ENCODE data around the gene USP2. TPM values are rescaled to one million over a fixed set of nuclear protein-coding genes. Genes with fewer than 3 reads are reported as not detected.

The USP2 gene
- total RNA-seq, 2 experiments from 2014 or later, result 0.48 to 0.53 TPM

- Mint-ChIP-seq H3K4me1 (peaks cover 18% of the 10 kb centered on the region), H3K27me3 (peaks cover 2% of the 10 kb centered on the region), H3K4me3 (no peak overlapping the region), H3K36me3 (ENCODE audit: low read depth) (no peaks in the 10 kb centered on the region), H3K27ac (no peak overlapping the region), H3K9me3 (no peaks in the 10 kb centered on the region)
- DNase-seq, result no peak
- CTCF ChIA-PET, result interaction anchor here (0.5 to 11.3 kb wide), 5 partner anchors 8 to 34 kb away, joined by 3 to 115 read pairs (median 8); partner anchors contain the start of gene USP2
- POLR2A ChIA-PET, result no interaction called here
Measured at GRCh38 chr11:119372260-119373058, 9.0 kb downstream of the USP2 start.

GRCh38 chr11:119371778-119372182 lies 9.7 kb downstream of the USP2 start:
- H3K27ac Mint-ChIP-seq, result no peak overlapping the region
- H3K36me3 Mint-ChIP-seq (ENCODE audit: low read depth), result no peaks in the 10 kb centered on the region
- peaks cover 7% of the 10 kb centered on the region for H3K27me3 Mint-ChIP-seq
- POLR2A ChIA-PET, result no interaction called here
- H3K4me3 Mint-ChIP-seq, result no peak overlapping the region
- DNase-seq, result no peak
- H3K9me3 Mint-ChIP-seq, result no peaks in the 10 kb centered on the region
- H3K4me1 Mint-ChIP-seq, result peaks cover 18% of the 10 kb centered on the region
- CTCF ChIA-PET, result interaction anchor here (0.5 to 11.3 kb wide), 4 partner anchors 9 to 103 kb away, joined by 3 to 115 read pairs (median 6); partner anchors contain the start of gene USP2

GRCh38 chr11:119371067-119371601 lies 10.4 kb downstream of the USP2 start:
- Mint-ChIP-seq H3K9me3 (no peaks in the 10 kb centered on the region), H3K36me3 (ENCODE audit: low read depth) (no peaks in the 10 kb centered on the region), H3K27ac (no peak overlapping the region), H3K4me1 (peaks cover 18% of the 10 kb centered on the region), H3K27me3 (peaks cover 13% of the 10 kb centered on the region), H3K4me3 (no peak overlapping the region)
- POLR2A ChIA-PET, result interaction anchor here (0.7 kb wide), 1 partner anchor 13 kb away, joined by 3 read pairs; no protein-coding TSS in a partner anchor
- CTCF ChIA-PET, result interaction anchor here (1.2 to 11.3 kb wide), 4 partner anchors 9 to 103 kb away, joined by 4 to 115 read pairs (median 6); partner anchors contain the start of gene USP2
- DNase-seq, result no peak

- peaks cover 18% of the 10 kb centered on the region for H3K4me1 Mint-ChIP-seq
- DNase-seq, result no peak
- no peak overlapping the region for H3K27ac Mint-ChIP-seq
- no peaks in the 10 kb centered on the region for H3K36me3 Mint-ChIP-seq (ENCODE audit: low read depth)
- ChIA-PET POLR2A (interaction anchor here (0.7 to 1.0 kb wide), 2 partner anchors 10 to 14 kb away, joined by 3 read pairs; no protein-coding TSS in a partner anchor), CTCF (interaction anchor here (1.2 to 11.3 kb wide), 4 partner anchors 8 to 104 kb away, joined by 4 to 115 read pairs (median 6); partner anchors contain the start of gene USP2)
- H3K9me3 Mint-ChIP-seq, result no peaks in the 10 kb centered on the region
- H3K27me3 Mint-ChIP-seq, result peaks cover 16% of the 10 kb centered on the region
- H3K4me3 Mint-ChIP-seq, result no peak overlapping the region
Measured at GRCh38 chr11:119370486-119371046, 10.9 kb downstream of the USP2 start.

- Mint-ChIP-seq H3K36me3 (ENCODE audit: low read depth) (no peaks in the 10 kb centered on the region), H3K27me3 (peaks cover 28% of the 10 kb centered on the region), H3K4me1 (peaks cover 24% of the 10 kb centered on the region), H3K4me3 (no peak overlapping the region), H3K9me3 (no peaks in the 10 kb centered on the region), H3K27ac (no peak overlapping the region)
- POLR2A ChIA-PET, result interaction anchor here (1.0 kb wide), 1 partner anchor 9 kb away, joined by 3 read pairs; no protein-coding TSS in a partner anchor
- CTCF ChIA-PET, result interaction anchor here (0.8 to 11.3 kb wide), 3 partner anchors 12 to 48 kb away, joined by 3 to 115 read pairs (median 3); partner anchors contain the start of gene USP2
- no peak for DNase-seq
Measured at GRCh38 chr11:119369132-119369925, 12.2 kb downstream of the USP2 start.

- Mint-ChIP-seq H3K36me3 (ENCODE audit: low read depth) (no peaks in the 10 kb centered on the region), H3K4me1 (peaks cover 17% of the 10 kb centered on the region), H3K9me3 (no peaks in the 10 kb centered on the region), H3K27me3 (peaks cover 29% of the 10 kb centered on the region), H3K27ac (no peak overlapping the region), H3K4me3 (no peak overlapping the region)
- no peak for DNase-seq
- POLR2A ChIA-PET, result no interaction called here
- CTCF ChIA-PET, result interaction anchor here (0.8 to 11.3 kb wide), 4 partner anchors 12 to 47 kb away, joined by 3 to 115 read pairs (median 3); partner anchors contain the start of gene USP2
Measured at GRCh38 chr11:119368121-119369034, 13.1 kb downstream of the USP2 start.

- H3K9me3 Mint-ChIP-seq, result no peaks in the 10 kb centered on the region
- DNase-seq, result no peak
- H3K27ac Mint-ChIP-seq, result no peak overlapping the region
Measured at GRCh38 chr11:119367661-119368120, 13.8 kb downstream of the USP2 start.

GRCh38 chr11:119366690-119367620 lies 14.5 kb downstream of the USP2 start:
- ChIA-PET CTCF (interaction anchor here (1.2 to 11.3 kb wide), 2 partner anchors 10 to 14 kb away, joined by 3 to 115 read pairs; no protein-coding TSS in a partner anchor), POLR2A (no interaction called here)
- peaks cover 17% of the 10 kb centered on the region for H3K4me1 Mint-ChIP-seq
- no peak overlapping the region for H3K4me3 Mint-ChIP-seq
- no peak overlapping the region for H3K27ac Mint-ChIP-seq
- DNase-seq, result no peak
- peaks cover 41% of the 10 kb centered on the region for H3K27me3 Mint-ChIP-seq
- H3K9me3 Mint-ChIP-seq, result no peaks in the 10 kb centered on the region
- no peaks in the 10 kb centered on the region for H3K36me3 Mint-ChIP-seq (ENCODE audit: low read depth)

More at GRCh38 chr11:119367661-119368120, 13.8 kb downstream of the USP2 start:
- POLR2A ChIA-PET, result no interaction called here
- Mint-ChIP-seq H3K4me1 (peaks cover 17% of the 10 kb centered on the region), H3K4me3 (no peak overlapping the region), H3K27me3 (peaks cover 33% of the 10 kb centered on the region), H3K36me3 (ENCODE audit: low read depth) (no peaks in the 10 kb centered on the region)
- CTCF ChIA-PET, result interaction anchor here (1.2 to 11.3 kb wide), 2 partner anchors 11 to 13 kb away, joined by 3 to 115 read pairs; no protein-coding TSS in a partner anchor

GRCh38 chr11:119365071-119365591 lies 16.4 kb downstream of the USP2 start:
- peaks cover 10% of the 10 kb centered on the region for H3K4me1 Mint-ChIP-seq
- ChIA-PET CTCF (interaction anchor here (1.1 to 1.6 kb wide), 3 partner anchors 9 to 27 kb away, joined by 6 to 13 read pairs (median 6); partner anchors contain the start of gene USP2), POLR2A (no interaction called here)
- no peak overlapping the region for H3K4me3 Mint-ChIP-seq
- H3K27me3 Mint-ChIP-seq, result peaks cover 42% of the 10 kb centered on the region
- no peaks in the 10 kb centered on the region for H3K36me3 Mint-ChIP-seq (ENCODE audit: low read depth)
- no peak overlapping the region for H3K27ac Mint-ChIP-seq
- no peak for DNase-seq
- H3K9me3 Mint-ChIP-seq, result no peaks in the 10 kb centered on the region

GRCh38 chr11:119363851-119364590 lies 17.5 kb downstream of the USP2 start:
- POLR2A ChIA-PET, result no interaction called here
- DNase-seq, result peak; percentile 61
- Mint-ChIP-seq H3K4me1 (peaks cover 17% of the 10 kb centered on the region), H3K36me3 (ENCODE audit: low read depth) (no peaks in the 10 kb centered on the region), H3K27me3 (peaks cover 42% of the 10 kb centered on the region), H3K27ac (no peak overlapping the region), H3K9me3 (no peaks in the 10 kb centered on the region), H3K4me3 (peak overlapping the region; percentile 56)
- CTCF ChIA-PET, result interaction anchor here (1.1 to 1.6 kb wide), 3 partner anchors 8 to 26 kb away, joined by 6 to 13 read pairs (median 6); partner anchors contain the start of gene USP2

Measured in activated CD4-positive, alpha-beta memory T cell treated with anti-CD3 and anti-CD28 coated beads, Interleukin-2, amount 10 ng/mL, durations not matched to agents 7 days and 5 days (primary cell).